GM12874 (cell line): ENCODE data around the gene RTTN.

Experiments
- TF ChIP-seq, protein P1 (sequence below): IDR thresholded peaks from 2 replicates; pipeline ENCODE4 v1.5.1; 2011; ENCODE audit warnings: low read depth, mild to moderate bottlenecking, control low read depth, low read length, moderate library complexity; ENCODE audit not compliant: insufficient read depth

Gene RTTN

DNA sequence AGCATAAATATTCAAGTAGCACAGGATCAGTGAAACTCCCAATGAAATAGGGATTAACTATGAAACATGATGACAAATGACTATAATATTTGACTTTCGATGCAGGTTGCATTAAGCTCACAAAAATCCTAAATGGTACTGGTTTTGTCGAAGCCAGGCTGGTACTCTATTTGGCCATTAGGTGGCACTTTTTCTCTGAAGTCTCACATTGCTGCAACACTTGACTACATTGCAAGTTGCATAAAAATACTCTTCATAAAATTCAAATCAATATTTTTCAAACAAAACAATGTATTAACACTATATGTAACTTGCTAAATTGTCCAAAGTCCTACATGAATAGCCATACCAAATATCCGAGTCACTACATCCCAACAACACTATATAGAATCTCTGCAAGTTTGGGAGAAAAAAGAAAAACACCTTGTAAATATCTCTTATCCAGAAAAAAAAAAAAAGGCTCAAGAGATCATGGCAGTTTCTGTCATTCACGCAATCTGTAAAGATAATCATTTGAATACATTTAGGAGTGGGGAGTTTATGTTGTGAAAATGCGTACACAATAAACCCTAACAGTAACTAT is 9.5 kb downstream of the RTTN start:
- TF ChIP-seq, protein P1, sequence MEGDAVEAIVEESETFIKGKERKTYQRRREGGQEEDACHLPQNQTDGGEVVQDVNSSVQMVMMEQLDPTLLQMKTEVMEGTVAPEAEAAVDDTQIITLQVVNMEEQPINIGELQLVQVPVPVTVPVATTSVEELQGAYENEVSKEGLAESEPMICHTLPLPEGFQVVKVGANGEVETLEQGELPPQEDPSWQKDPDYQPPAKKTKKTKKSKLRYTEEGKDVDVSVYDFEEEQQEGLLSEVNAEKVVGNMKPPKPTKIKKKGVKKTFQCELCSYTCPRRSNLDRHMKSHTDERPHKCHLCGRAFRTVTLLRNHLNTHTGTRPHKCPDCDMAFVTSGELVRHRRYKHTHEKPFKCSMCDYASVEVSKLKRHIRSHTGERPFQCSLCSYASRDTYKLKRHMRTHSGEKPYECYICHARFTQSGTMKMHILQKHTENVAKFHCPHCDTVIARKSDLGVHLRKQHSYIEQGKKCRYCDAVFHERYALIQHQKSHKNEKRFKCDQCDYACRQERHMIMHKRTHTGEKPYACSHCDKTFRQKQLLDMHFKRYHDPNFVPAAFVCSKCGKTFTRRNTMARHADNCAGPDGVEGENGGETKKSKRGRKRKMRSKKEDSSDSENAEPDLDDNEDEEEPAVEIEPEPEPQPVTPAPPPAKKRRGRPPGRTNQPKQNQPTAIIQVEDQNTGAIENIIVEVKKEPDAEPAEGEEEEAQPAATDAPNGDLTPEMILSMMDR = peak; percentile 60

GRCh38 chr18:70195014-70195614 is 10.4 kb downstream of the RTTN start:
- TF ChIP-seq, protein P1 = no peak

GRCh38 chr18:70194227-70194890 is 11.1 kb downstream of the RTTN start:
- TF ChIP-seq, protein P1 = no peak

GRCh38 chr18:70190529-70190928 is 15.0 kb downstream of the RTTN start:
- TF ChIP-seq, protein P1 = no peak

GRCh38 chr18:70188113-70188512 is 17.4 kb downstream of the RTTN start:
- TF ChIP-seq, protein P1 = no peak

DNA sequence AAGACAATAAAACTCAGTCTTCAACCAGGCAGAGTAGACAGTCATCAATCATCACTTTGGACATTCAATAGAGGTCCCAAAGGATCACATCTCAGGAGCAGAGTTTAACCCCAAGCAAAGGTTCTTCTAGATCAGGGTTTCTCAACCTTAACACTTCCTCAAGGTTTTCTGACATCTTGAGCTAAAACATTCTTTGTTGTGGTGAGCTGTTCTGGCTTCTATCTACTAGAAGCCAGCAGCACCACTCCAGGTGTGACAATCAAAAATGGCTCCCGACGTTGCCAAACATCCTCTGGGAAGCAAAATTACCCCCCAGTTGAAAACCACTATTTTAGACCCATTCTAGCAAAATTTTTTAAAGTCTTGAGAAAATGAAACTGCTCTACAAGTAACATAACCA is 22.0 kb downstream of the RTTN start:
- TF ChIP-seq, protein P1 = no peak

DNA sequence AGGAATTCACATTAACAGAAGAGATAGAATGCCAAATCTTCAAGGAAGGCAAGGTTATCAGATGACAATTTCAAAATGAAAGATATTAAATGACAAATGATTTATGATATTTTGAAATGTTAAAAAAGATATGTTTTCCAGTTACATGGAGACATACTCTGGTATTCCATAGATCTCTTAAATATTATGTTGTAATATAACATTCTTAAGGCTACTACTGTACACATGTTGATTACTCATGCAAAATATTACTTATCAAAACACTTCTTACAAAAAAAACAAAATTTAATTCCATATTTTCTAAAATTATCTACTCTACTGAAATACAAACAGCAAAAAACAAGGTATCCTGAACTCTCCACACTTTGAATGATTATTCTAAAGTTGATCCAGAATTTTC is 22.9 kb downstream of the RTTN start:
- TF ChIP-seq, protein P1 = no peak
